HepG2 (cell line): ENCODE measurements around the gene DNAAF1. TPM values are rescaled to one million over a fixed set of nuclear protein-coding genes. Genes with fewer than 3 reads are reported as not detected.

ENCODE experiments used
- AHDC1 ChIP-seq: sonication (generic); formaldehyde crosslinking; IDR thresholded peaks from 2 replicates; pipeline ENCODE4 v1.5.1; 2020; ENCODE audit warnings: mild to moderate bottlenecking, missing genetic modification reagents, borderline replicate concordance
- ATF2 ChIP-seq: sonication (generic); formaldehyde crosslinking; IDR thresholded peaks from 2 replicates; pipeline ENCODE4 v1.4.0; 2020; ENCODE audit warnings: missing genetic modification reagents
- CBX1 ChIP-seq: IDR thresholded peaks from one replicate; pipeline ENCODE4 v1.6.1; 2016; ENCODE audit warnings: antibody characterized with exemption, low read depth
- CEBPZ ChIP-seq: IDR thresholded peaks from 2 replicates; pipeline ENCODE4 v1.6.1; 2012; ENCODE audit warnings: low read length, improper control_type of control experiment
- CSRNP2 ChIP-seq: sonication (generic); formaldehyde crosslinking; conservative IDR thresholded peaks from 2 replicates; pipeline ENCODE4 v1.8.0; 2022; ENCODE audit warnings: low read depth, missing genetic modification reagents
- E2F5 ChIP-seq: sonication (generic); formaldehyde crosslinking; conservative IDR thresholded peaks from 2 replicates; pipeline ENCODE4 v1.4.0; 2020; ENCODE audit warnings: missing genetic modification reagents
- IKZF4 ChIP-seq: sonication (generic); formaldehyde crosslinking; IDR thresholded peaks from 2 replicates; pipeline ENCODE4 v1.5.1; 2020; ENCODE audit warnings: borderline replicate concordance, mild to moderate bottlenecking, low read depth, missing genetic modification reagents; ENCODE audit errors: not compliant biosample characterization
- NR2F6 ChIP-seq, 2 experiments: IDR thresholded peaks; 2 replicates each; pipeline ENCODE4 v1.6.1; 2016; ENCODE audit warnings: antibody characterized with exemption in 1 of 2, mild to moderate bottlenecking in 1 of 2
- PHF8 ChIP-seq: sonication (generic); formaldehyde crosslinking; IDR thresholded peaks from 2 replicates; pipeline ENCODE4 v1.5.0; 2020; ENCODE audit warnings: missing genetic modification reagents
- RAD21 ChIP-seq: fragments of 450-650 bp; formaldehyde crosslinking; IDR thresholded peaks from 2 replicates; pipeline ENCODE4 v1.5.0; 2020; ENCODE audit warnings: mild to moderate bottlenecking
- YEATS4 ChIP-seq: sonication (generic); formaldehyde crosslinking; IDR thresholded peaks from 2 replicates; pipeline ENCODE4 v1.4.0; 2020; ENCODE audit warnings: missing genetic modification reagents, borderline replicate concordance
- ZFAT ChIP-seq: sonication (generic); formaldehyde crosslinking; conservative IDR thresholded peaks from 2 replicates; pipeline ENCODE4 v1.8.1; 2023; ENCODE audit warnings: missing genetic modification reagents, inconsistent platforms
- ZKSCAN5 ChIP-seq: sonication (generic); formaldehyde crosslinking; IDR thresholded peaks from 2 replicates; pipeline ENCODE4 v1.5.1; 2020; ENCODE audit warnings: mild to moderate bottlenecking, missing genetic modification reagents
- ZNF10 ChIP-seq: sonication (generic); formaldehyde crosslinking; IDR thresholded peaks from 2 replicates; pipeline ENCODE4 v1.4.0; 2020; ENCODE audit warnings: mild to moderate bottlenecking, low read depth, missing genetic modification reagents, borderline replicate concordance
- ZNF598 ChIP-seq: sonication (generic); formaldehyde crosslinking; IDR thresholded peaks from 2 replicates; pipeline ENCODE4 v1.5.1; 2020; ENCODE audit warnings: mild to moderate bottlenecking, missing genetic modification reagents, borderline replicate concordance
- ZSCAN29 ChIP-seq: sonication (generic); formaldehyde crosslinking; conservative IDR thresholded peaks from 2 replicates; pipeline ENCODE4 v1.4.0; 2020; ENCODE audit warnings: mild to moderate bottlenecking, missing genetic modification reagents
- polyA plus RNA-seq, 8 experiments: library from polyadenylated mRNA; depleted of rRNA in 3 of 8; stranded (reverse) in 7 of 8; unstranded in 1 of 8; fragments of >200 nt; fragmentation: Illumina TruSeq in 4 of 8; extraction: Trizol in 4 of 8; gene quantifications; 2 replicates each; pipeline versions ENCODE4 v1.2.1 to v1.2.3, GENCODE V29; 2011 to 2016; ENCODE audit warnings: low read depth in 4 of 8, missing spikeins in 1 of 8, mixed read lengths in 1 of 8; ENCODE audit not compliant: insufficient read depth in 1 of 8
- total RNA-seq, 5 experiments: library from RNA; depleted of rRNA; stranded (reverse); fragments of >200 nt; fragmentation: Illumina TruSeq; extraction: Trizol; gene quantifications; 2 replicates each; pipeline ENCODE4 v1.2.3, GENCODE V29; 2016; ENCODE audit warnings: low read depth in 1 of 5

DNAAF1 gene
- total and polyA plus RNA-seq, 2 of the 13 experiments (the other 11 are each of a cell fraction or from before 2014, with no cell fraction given): 0.04 TPM; not detected in 1

- TF ChIP-seq E2F5: no peak
- no peak for TF ChIP-seq ZNF10 (CRISPR knock-in tag)
- peak; percentile 84; the same call in 1 of the 2 replicates for TF ChIP-seq RAD21 (CRISPR knock-in tag)
- TF ChIP-seq ZFAT (CRISPR knock-in tag): no peak
- peak; percentile 26 for TF ChIP-seq IKZF4 (CRISPR knock-in tag)
- no peak for TF ChIP-seq NR2F6 (IDR thresholded peaks at IDR 0.05)
- no peak for TF ChIP-seq NR2F6 (CRISPR knock-in tag; IDR thresholded peaks at IDR 0.05)
- no peak for TF ChIP-seq AHDC1 (CRISPR knock-in tag)
- TF ChIP-seq ATF2 (CRISPR knock-in tag): no peak
- TF ChIP-seq PHF8 (CRISPR knock-in tag): no peak
- TF ChIP-seq ZNF598 (CRISPR knock-in tag): no peak
- 0 out of 2 replicates have a peak, but pooled peaks have one; percentile 40 for TF ChIP-seq ZSCAN29
- no peak for TF ChIP-seq CSRNP2 (CRISPR knock-in tag)
- no peak for TF ChIP-seq CBX1
- TF ChIP-seq ZKSCAN5: no peak
- TF ChIP-seq YEATS4 (CRISPR knock-in tag): no peak; the same call in 1 of the 2 replicates
- no peak for TF ChIP-seq CEBPZ
Observed at GRCh38 chr16:84141143-84141670, 3.9 kb upstream of the DNAAF1 start (continued).
